T-helper 1 cell treated with Interleukin-12 subunit alpha and Interleukin-12 subunit beta and Interleukin-4 antibody, amounts not matched to agents 30 μg/mL and 1 μg/mL, for 36 hours (primary cell): Measurements from ENCODE around the gene DOCK2.

Experiments used
- H3K27ac Mint-ChIP-seq: one replicate; pipeline ENCODE4 v1.8.0; 2021; ENCODE audit warnings: mild to moderate bottlenecking, mixed read lengths
- H3K27me3 Mint-ChIP-seq: one replicate; pipeline ENCODE4 v1.8.0; 2021; ENCODE audit warnings: low read depth, mixed read lengths
- H3K36me3 Mint-ChIP-seq: one replicate; pipeline ENCODE4 v1.8.0; 2021; ENCODE audit warnings: low read depth, mixed read lengths
- H3K4me1 Mint-ChIP-seq: one replicate; pipeline ENCODE4 v1.8.0; 2021; ENCODE audit warnings: low read depth, mixed read lengths
- H3K4me3 Mint-ChIP-seq: one replicate; pipeline ENCODE4 v1.8.0; 2021; ENCODE audit warnings: mild to moderate bottlenecking, moderate library complexity, mixed read lengths
- H3K9me3 Mint-ChIP-seq: one replicate; pipeline ENCODE4 v1.8.0; 2021; ENCODE audit warnings: mixed read lengths

Gene DOCK2

GRCh38 chr5:169904508-169904907 is 267.4 kb downstream of the DOCK2 start:
- Mint-ChIP-seq H3K27ac (no peak overlapping the region), H3K36me3 (peaks cover 12% of the 10 kb centered on the region), H3K4me1 (peaks cover 13% of the 10 kb centered on the region), H3K9me3 (no peaks in the 10 kb centered on the region), H3K4me3 (no peak overlapping the region), H3K27me3 (no peaks in the 10 kb centered on the region)

DNA sequence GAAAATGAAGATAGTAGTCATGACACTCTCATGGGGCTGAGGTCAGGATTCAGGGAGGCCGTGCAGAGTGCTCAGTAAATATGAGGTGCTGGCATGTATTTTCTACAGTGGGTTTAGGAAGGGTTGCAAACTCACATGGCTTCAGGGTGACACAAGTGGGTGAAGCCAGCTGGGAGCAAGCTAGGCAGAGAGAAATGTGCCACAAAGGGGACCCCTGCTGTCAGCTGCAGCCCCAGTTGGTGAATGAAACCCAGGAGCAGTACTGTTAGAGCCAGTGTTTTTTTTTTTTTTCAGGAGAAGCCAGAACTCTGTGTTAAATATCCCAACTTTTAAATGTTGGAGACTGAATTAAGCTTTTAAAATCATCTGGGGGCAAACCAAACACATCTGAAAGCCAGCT is 267.9 kb downstream of the DOCK2 start:
- Mint-ChIP-seq H3K27me3 (no peaks in the 10 kb centered on the region), H3K27ac (no peak overlapping the region), H3K9me3 (no peaks in the 10 kb centered on the region), H3K4me3 (no peak overlapping the region), H3K36me3 (peaks cover 10% of the 10 kb centered on the region), H3K4me1 (peaks cover 11% of the 10 kb centered on the region)

DNA sequence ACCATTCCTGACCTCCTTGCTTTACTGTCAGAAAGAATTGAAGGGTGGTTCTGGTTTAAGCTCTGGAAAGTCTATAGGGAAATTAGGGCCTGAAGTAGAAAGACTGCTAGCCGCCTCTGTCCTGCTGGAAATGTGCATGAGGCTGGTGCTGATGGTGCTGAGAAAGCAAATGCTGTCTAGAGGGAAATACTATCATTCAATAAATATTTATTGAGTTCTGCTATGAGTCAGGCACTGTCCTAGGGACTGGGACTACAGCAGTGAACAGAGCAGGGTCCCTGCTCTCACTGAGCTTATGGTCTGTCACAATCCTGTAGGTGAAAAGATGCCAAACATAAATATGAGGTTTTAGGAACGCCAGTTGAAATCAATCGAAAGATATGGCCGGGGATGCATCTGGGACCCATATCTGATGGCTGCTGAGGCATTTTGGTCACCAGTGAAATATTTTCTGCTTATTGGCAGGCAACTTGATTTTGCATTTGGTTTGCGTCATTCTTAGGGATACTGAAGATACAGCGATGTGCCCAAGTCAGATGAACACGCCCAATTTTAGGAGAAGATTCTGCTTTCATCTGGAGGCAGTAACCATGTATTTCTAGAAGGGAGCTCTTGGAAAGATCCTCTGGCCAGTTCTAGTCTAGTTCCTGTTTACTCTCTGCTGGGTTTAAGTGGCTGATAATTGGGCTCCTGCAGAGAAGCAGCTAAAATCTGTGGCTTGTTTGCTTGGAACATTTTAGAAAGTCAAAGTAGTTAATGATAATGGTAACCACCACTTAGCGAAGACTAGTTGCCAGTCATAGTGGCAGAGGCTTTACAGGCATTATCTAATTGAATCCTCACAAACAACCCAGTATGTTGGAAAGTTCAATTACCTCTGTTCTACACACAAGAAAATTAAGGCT is 269.9 kb downstream of the DOCK2 start:
- Mint-ChIP-seq H3K4me3 (no peak overlapping the region), H3K9me3 (no peaks in the 10 kb centered on the region), H3K36me3 (no peaks in the 10 kb centered on the region), H3K4me1 (peaks cover under 1% of the 10 kb centered on the region), H3K27ac (no peak overlapping the region), H3K27me3 (no peaks in the 10 kb centered on the region)

- Mint-ChIP-seq H3K4me3 (no peak overlapping the region), H3K27me3 (no peaks in the 10 kb centered on the region), H3K9me3 (no peaks in the 10 kb centered on the region), H3K36me3 (peaks cover 4% of the 10 kb centered on the region), H3K27ac (no peak overlapping the region), H3K4me1 (peaks cover 4% of the 10 kb centered on the region)
Measured at GRCh38 chr5:169908864-169909263, 271.8 kb downstream of the DOCK2 start.

- Mint-ChIP-seq H3K27ac (no peak overlapping the region), H3K4me1 (peaks cover 6% of the 10 kb centered on the region), H3K27me3 (no peaks in the 10 kb centered on the region), H3K4me3 (no peak overlapping the region), H3K36me3 (peaks cover 4% of the 10 kb centered on the region), H3K9me3 (no peaks in the 10 kb centered on the region)
Measured at GRCh38 chr5:169909945-169910344, 272.9 kb downstream of the DOCK2 start.

DNA sequence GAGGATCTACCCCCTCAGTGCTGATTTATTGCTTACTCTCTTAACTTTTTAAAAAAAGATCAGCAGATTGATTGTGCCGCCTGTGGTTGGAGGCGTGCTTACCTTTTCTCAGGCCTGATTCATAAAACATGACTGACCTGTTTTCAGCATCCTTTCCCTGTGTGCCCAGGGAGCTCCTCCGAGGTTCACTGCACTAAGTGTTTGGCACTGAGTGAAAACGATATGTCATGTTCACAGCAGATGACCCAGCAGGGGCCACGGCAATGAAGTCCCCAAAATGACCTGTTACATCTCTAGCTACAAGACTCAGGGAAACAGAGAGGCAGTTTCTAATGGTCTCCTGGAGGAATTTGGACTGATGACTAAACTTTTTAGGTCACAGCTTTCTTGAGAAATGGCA is 273.3 kb downstream of the DOCK2 start:
- no peaks in the 10 kb centered on the region for H3K9me3 Mint-ChIP-seq
- no peak overlapping the region for H3K27ac Mint-ChIP-seq
- H3K36me3 Mint-ChIP-seq = peaks cover 6% of the 10 kb centered on the region
- no peaks in the 10 kb centered on the region for H3K27me3 Mint-ChIP-seq
- no peak overlapping the region for H3K4me3 Mint-ChIP-seq
- peaks cover 6% of the 10 kb centered on the region for H3K4me1 Mint-ChIP-seq

GRCh38 chr5:169911448-169912212 is 274.6 kb downstream of the DOCK2 start:
- H3K27me3 Mint-ChIP-seq = no peaks in the 10 kb centered on the region
- peaks cover 6% of the 10 kb centered on the region for H3K4me1 Mint-ChIP-seq
- no peak overlapping the region for H3K27ac Mint-ChIP-seq
- H3K36me3 Mint-ChIP-seq = peaks cover 8% of the 10 kb centered on the region
- H3K9me3 Mint-ChIP-seq = no peaks in the 10 kb centered on the region
- H3K4me3 Mint-ChIP-seq = no peak overlapping the region

DNA sequence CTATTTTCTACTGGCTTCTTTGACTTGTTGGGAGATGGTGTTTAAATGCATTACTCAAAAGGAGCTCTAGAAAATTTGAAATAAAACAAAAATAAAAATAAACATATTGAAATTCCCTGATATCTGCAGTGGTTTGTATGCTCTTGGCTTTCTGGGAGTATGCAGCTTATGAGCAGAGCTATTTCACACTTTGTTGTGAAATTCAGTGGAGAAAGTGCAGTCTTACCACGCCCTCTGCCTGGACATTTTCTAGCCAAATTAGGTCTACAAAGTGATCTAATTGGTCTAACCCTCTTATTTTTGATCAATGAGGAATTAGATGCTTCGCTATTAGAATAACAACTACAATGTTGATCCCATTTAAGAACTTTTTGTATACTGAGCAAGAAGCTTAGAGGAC is 276.4 kb downstream of the DOCK2 start:
- H3K9me3 Mint-ChIP-seq = no peaks in the 10 kb centered on the region

GRCh38 chr5:169914766-169915165 is 277.7 kb downstream of the DOCK2 start:
- no peak overlapping the region for H3K4me3 Mint-ChIP-seq
- no peaks in the 10 kb centered on the region for H3K27me3 Mint-ChIP-seq
- H3K36me3 Mint-ChIP-seq = peaks cover 11% of the 10 kb centered on the region
- H3K27ac Mint-ChIP-seq = no peak overlapping the region
- no peaks in the 10 kb centered on the region for H3K9me3 Mint-ChIP-seq
- peaks cover 10% of the 10 kb centered on the region for H3K4me1 Mint-ChIP-seq

More for the DNA sequence above, 276.4 kb downstream of the DOCK2 start:
- Mint-ChIP-seq H3K4me1 (peaks cover 10% of the 10 kb centered on the region), H3K36me3 (peaks cover 11% of the 10 kb centered on the region), H3K4me3 (no peak overlapping the region), H3K27me3 (no peaks in the 10 kb centered on the region), H3K27ac (no peak overlapping the region)

DNA sequence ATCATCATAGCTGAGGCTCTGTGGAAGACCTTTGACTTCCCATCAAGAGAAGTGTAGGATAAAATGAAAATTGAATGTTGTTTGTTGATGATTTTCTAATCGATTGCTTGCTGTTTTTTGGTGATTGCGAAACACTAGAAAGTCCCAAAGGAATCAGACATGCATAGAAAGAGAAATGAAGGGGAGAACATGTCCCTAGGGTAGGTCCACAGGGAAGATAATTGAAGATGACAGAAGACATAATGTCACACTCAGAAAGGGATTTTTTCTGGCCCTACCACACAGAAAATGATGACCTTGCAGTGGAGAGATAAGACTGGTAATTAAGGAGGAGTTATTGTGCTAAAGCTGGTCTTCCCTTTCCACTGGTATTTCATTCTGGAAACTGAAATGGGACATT is 280.4 kb downstream of the DOCK2 start:
- peaks cover 9% of the 10 kb centered on the region for H3K4me1 Mint-ChIP-seq
- H3K36me3 Mint-ChIP-seq = peaks cover 10% of the 10 kb centered on the region
- H3K9me3 Mint-ChIP-seq = no peaks in the 10 kb centered on the region
- no peak overlapping the region for H3K27ac Mint-ChIP-seq
- H3K27me3 Mint-ChIP-seq = no peaks in the 10 kb centered on the region
- H3K4me3 Mint-ChIP-seq = no peak overlapping the region

DNA sequence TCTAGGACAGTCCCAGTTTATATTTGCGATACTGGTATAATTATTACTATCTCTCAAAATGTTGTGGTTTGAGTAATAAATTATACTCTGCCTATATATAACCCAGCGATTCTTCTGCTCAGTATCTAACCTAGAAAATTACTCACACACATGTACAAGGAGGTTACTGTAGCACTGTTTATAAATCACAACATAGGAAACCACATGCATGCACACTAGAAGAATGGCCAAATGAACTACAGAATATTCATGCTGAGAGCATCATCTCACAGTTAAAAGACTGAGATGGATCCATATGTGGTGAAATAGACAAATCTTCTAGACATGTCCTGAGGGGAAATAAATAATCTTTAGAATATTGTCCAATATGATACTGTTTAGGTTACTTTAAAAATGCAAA is 281.2 kb downstream of the DOCK2 start:
- Mint-ChIP-seq H3K4me1 (peaks cover 8% of the 10 kb centered on the region), H3K27ac (no peak overlapping the region), H3K27me3 (no peaks in the 10 kb centered on the region), H3K36me3 (peaks cover 8% of the 10 kb centered on the region), H3K4me3 (no peak overlapping the region), H3K9me3 (no peaks in the 10 kb centered on the region)

DNA sequence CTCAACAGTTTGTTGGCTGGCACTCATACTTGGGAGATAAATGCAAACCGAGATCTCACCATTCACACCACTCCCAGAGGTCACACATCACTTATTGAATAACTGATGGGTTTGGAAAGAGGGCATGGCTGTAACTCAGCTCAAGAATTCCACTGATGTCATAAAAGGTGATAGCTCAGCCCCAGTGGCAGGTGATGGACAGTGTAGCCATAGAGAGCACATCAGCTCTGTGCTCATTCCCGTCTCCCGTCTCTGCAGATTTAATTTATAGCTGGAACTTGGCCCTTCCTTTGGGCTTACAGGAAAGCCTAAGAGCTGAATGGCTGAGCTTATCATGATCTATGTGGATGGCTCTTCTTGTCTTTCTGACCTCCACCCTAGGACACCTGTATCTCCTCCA is 283.4 kb downstream of the DOCK2 start:
- peaks cover 20% of the 10 kb centered on the region for H3K4me1 Mint-ChIP-seq
- H3K9me3 Mint-ChIP-seq = no peaks in the 10 kb centered on the region
- peaks cover 4% of the 10 kb centered on the region for H3K36me3 Mint-ChIP-seq
- no peak overlapping the region for H3K4me3 Mint-ChIP-seq
- H3K27me3 Mint-ChIP-seq = no peaks in the 10 kb centered on the region
- no peak overlapping the region for H3K27ac Mint-ChIP-seq

GRCh38 chr5:169921384-169921783 is 284.3 kb downstream of the DOCK2 start:
- H3K4me3 Mint-ChIP-seq = no peak overlapping the region

GRCh38 chr5:169921949-169922348 is 284.9 kb downstream of the DOCK2 start:
- peaks cover 3% of the 10 kb centered on the region for H3K36me3 Mint-ChIP-seq
- no peaks in the 10 kb centered on the region for H3K9me3 Mint-ChIP-seq
- no peak overlapping the region for H3K27ac Mint-ChIP-seq
- H3K27me3 Mint-ChIP-seq = no peaks in the 10 kb centered on the region
- H3K4me1 Mint-ChIP-seq = peaks cover 22% of the 10 kb centered on the region
- H3K4me3 Mint-ChIP-seq = no peak overlapping the region

More at GRCh38 chr5:169921384-169921783, 284.3 kb downstream of the DOCK2 start:
- Mint-ChIP-seq H3K27ac (no peak overlapping the region), H3K36me3 (peaks cover 3% of the 10 kb centered on the region), H3K9me3 (no peaks in the 10 kb centered on the region), H3K4me1 (peaks cover 22% of the 10 kb centered on the region), H3K27me3 (no peaks in the 10 kb centered on the region)

- Mint-ChIP-seq H3K9me3 (no peaks in the 10 kb centered on the region), H3K4me3 (no peak overlapping the region), H3K27me3 (no peaks in the 10 kb centered on the region), H3K4me1 (peaks cover 20% of the 10 kb centered on the region), H3K27ac (no peak overlapping the region), H3K36me3 (peaks cover under 1% of the 10 kb centered on the region)
Measured at GRCh38 chr5:169922474-169922873, 285.4 kb downstream of the DOCK2 start.
